ENCODE results near the gene ADAMTS8.
"Not testable (repeated sequence)": the region's sequence is repeated elsewhere in the genome, so short reads cannot be mapped to it uniquely, and the experiment has no call there.

The ADAMTS8 gene

GRCh38 chr11:130459521-130459920, 31.1 kb upstream of the ADAMTS8 start:
- DNase-seq = no peak

- DNase-seq = no peak
Observed at GRCh38 chr11:130458410-130458729, 30.0 kb upstream of the ADAMTS8 start.

DNA sequence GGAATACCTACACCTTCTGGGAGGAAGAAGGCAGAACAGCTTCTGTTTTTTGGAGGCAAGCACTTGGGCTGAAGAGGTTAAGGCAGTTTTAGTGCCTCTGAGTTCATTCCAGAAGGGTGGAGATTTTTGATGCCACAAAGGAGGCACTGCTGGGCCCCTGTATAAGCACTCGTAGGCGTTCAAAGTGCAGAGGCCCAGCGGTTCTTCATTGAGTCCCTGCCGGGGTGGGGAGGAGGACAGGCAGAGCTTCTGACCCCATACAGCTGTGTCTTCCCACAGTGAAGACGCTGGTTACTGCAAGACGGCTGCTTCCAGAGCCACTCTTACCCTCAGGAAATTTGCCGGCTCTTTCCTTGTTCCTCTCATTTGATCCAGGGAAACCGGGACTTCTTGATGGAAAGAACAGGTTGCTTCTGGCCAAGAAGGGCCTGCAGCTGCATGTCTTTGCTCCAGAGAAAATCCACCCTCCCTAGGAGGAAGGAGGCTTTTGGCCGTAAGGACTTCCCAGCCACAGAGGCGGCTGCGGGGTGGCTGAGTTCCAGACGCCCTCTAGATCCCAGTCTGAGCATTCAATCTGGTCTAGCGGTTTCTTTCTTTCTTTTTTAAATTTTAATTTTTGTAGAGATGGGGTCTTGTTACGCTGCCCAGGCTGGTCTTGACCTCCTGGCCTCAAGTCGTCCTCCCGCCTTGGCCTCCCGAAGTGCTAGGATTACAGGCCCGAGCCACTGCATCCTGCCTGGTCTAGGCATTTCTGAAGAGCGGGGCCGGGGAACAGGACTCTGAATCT, 29.4 kb upstream of the ADAMTS8 start:
- DNase-seq = no peak

DNA sequence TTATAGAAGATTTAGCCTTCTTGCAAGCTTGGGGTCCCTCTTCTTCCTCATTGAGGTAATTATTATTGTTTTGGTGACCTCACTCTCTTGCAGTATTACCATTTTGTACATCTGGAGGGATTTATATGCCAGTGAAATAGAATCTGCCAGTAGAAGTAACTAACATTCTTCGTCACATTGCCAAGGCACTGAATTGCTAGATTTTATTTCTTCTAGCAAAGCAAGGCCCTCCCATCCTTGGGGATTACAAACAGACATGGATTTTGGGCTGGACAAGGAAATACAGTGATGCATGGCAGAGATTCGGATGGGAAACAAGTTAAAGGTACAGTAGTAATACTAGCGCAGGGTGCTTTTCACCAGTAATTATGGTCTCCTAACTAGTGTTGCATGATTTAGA, 27.9 kb upstream of the ADAMTS8 start:
- DNase-seq = no peak

GRCh38 chr11:130455483-130456127, 27.2 kb upstream of the ADAMTS8 start:
- DNase-seq = no peak

GRCh38 chr11:130454491-130455252, 26.3 kb upstream of the ADAMTS8 start:
- no peak for DNase-seq

- DNase-seq = no peak
Observed at GRCh38 chr11:130452940-130453339, 24.5 kb upstream of the ADAMTS8 start.

DNA sequence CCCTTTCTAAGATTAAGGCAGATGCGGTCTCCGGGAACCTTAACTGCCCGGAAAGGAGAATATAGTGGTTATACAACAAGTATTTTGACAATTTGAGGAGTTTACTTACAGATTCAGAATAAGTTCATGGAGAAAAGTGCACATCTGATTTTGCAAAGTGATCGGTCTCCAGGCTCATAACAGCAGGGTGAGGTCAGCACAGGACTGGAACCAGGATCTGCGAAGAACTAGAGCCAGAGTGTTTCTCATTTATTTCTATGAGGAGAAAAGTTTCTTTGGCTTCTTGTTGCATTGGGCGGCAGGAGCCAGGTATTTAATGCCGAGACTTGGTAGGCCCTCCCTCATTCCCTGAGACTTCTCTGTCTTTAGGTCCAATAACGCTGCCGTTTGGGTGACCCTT, 23.8 kb upstream of the ADAMTS8 start:
- no peak for DNase-seq

DNA sequence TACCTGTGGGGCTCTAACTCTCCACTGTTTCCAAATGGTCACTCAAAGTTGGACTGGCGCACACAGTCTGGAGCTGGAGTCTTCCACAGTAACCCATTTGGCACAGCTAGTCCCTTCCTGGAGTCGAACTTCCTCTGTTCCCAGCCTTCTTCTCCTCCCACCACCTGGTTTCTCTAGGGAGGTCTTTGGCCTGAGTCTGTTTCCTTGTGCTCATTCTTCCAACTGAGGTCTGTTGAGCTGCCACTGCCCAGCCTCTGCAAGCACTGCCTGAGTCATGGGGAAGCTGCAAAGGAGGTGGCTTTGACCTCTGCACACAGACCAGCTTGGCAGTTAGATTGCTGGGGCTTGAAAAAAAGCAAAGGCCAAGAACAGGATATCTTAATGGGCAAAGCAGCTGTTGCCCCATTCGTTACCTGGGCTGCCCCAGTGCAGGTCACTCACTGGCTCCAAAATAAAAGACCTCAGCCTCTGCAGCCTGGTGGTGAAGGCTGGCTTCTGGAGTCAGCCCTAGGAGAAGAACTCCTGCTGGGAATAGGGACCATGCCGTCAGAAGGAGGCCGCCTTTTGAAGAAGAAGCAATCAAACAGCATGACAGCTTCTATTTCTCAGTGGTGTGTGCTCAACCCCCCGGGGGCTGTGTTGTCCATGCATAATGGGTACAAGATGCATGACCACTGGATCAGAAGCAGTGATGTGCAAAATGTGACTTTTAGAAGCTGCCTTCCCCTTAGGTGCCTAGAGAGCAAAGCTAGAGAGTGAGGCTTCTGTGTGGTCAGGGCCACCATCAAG, 23.0 kb upstream of the ADAMTS8 start:
- no peak for DNase-seq

- DNase-seq = no peak
Observed at GRCh38 chr11:130449996-130450769, 21.8 kb upstream of the ADAMTS8 start.

DNA sequence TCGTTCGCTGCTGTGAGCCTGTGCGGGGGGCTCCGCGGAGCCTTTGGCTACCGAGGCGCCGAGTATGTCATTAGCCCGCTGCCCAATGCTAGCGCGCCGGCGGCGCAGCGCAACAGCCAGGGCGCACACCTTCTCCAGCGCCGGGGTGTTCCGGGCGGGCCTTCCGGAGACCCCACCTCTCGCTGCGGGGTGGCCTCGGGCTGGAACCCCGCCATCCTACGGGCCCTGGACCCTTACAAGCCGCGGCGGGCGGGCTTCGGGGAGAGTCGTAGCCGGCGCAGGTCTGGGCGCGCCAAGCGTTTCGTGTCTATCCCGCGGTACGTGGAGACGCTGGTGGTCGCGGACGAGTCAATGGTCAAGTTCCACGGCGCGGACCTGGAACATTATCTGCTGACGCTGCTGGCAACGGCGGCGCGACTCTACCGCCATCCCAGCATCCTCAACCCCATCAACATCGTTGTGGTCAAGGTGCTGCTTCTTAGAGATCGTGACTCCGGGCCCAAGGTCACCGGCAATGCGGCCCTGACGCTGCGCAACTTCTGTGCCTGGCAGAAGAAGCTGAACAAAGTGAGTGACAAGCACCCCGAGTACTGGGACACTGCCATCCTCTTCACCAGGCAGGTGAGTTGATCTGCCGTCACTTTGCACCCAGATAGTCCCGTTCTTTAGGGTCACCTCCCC, 21.0 kb upstream of the ADAMTS8 start:
- no peak for DNase-seq

DNA sequence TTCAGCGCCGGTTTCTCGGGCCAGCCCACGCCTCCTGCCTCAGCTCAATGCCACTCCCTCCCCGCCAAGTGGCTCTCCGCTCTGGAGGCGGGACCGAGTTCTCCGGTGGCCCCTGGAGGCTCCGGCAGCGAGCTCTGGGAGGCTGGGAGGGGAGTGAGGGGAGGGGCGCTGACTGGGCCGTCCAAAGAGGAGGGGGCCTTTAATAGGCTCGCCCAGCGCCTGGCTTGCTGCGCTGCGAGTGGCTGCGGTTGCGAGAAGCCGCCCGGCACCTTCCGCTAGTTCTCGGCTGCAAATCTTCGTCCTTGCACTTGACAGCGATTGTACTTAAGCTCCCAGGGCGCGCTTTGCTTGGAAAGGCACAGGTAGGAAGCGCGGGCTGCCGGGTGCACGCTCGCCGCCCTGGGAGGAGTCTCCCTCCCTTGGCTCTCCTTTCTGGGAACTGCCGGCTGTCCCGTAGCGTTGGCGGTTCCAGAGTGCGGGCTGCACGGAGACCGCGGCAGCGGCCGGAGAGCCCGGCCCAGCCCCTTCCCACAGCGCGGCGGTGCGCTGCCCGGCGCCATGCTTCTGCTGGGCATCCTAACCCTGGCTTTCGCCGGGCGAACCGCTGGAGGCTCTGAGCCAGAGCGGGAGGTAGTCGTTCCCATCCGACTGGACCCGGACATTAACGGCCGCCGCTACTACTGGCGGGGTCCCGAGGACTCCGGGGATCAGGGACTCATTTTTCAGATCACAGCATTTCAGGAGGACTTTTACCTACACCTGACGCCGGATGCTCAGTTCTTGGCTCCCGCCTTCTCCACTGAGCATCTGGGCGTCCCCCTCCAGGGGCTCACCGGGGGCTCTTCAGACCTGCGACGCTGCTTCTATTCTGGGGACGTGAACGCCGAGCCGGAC, 20.3 kb upstream of the ADAMTS8 start, which contains the start of gene ADAMTS15:
Gene ADAMTS15 (plus strand): TSS at position 230 of the 894 bp plus-strand sequence. CDS start 329 bp downstream, at position 559.
- no peak for DNase-seq

DNA sequence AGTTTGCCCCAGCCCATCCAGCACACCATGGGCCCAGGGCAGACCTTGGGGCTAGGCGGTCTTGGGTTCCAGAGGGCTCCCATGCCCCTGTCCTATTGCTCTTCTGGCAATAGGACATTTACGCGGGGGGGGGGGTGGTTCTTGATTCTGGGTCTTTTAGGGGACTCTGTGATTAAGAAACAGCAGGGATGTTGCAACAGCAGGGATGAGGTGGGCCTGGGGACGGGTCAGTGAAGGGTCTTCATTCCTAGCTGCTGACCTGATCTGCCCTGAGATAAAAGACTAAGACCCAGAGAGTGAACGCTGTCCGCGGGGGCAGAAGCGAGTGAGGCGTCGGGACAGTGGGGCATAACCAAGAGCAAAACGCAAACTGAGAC, 19.6 kb upstream of the ADAMTS8 start:
- no peak for DNase-seq

GRCh38 chr11:130445788-130446187, 17.4 kb upstream of the ADAMTS8 start:
- no peak for DNase-seq

DNA sequence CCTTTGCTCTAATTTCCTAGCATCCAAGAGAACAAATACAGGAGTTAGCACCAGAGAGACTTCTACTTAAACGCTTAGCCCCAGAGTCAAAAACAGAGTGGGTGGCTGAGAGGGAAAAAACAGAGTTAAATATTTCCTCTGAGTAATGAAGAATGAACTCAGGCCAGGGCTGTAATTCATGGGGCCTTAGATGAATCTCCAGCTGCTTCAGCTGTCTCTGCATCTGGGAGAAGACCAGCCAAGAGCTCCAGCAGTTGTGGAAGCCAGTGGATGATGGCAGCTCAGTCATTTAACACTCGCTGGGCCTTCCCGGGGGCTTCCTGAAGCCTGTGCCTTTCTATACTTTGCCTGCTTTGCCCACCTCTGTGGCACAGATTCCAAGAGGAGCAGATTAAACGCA, 14.3 kb upstream of the ADAMTS8 start:
- no peak for DNase-seq

GRCh38 chr11:130441719-130442118, 13.3 kb upstream of the ADAMTS8 start:
- no peak for DNase-seq

GRCh38 chr11:130439876-130440275, 11.5 kb upstream of the ADAMTS8 start:
- no peak for DNase-seq

DNA sequence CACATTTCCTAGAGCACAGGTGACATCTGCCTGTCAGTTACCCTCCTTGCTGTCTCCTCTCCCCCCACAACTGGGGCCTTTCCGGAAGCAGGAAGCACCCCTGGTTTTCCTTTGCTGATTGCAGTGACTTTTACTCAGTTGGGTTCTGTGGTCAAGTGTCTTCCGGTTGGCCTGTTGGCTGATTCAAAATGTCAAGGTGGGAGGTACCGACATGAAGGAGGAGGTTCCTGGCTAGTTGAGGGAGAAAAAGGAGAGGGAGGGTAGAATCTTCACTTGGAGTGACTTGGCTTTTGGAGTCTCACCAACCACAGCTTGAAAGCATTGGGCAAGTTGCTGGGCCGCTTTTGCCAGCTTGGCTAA, 10.7 kb upstream of the ADAMTS8 start:
- DNase-seq = no peak

DNA sequence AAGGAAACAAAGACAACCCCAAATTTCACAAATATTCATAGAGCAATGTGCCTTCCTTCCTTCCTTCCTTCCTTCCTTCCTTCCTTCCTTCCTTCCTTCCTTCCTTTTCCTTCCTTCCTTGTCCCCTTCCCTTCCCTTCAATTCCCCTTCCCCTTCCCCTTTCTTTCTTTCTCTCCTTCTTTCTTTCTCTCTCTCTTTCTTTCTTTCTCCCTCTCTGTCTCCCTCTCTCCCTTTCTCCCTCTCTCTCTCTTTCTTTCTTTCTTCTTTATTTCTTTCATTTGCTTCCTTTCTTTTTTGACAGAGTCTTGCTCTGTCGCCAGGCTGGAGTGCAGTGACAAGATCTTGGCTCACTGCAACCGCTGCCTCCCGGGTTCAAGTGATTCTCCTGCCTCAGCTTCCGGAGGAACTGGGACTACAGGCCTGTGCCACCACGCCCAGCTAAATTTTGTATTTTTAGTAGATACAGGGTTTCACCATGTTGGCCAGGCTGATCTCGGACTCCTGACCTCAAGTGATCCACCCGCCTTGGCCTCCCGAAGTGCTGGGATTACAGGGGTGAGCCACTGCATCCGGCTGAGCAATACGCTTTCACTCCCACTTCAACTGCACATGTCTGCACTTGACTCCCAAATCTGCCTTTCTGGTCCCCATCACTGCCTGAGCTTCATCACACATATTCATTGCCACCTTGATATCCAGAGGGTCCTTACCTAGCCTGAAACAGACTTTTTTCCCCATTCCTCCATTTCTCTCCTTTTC, 10.2 kb upstream of the ADAMTS8 start:
- not testable (repeated sequence) for DNase-seq

DNA sequence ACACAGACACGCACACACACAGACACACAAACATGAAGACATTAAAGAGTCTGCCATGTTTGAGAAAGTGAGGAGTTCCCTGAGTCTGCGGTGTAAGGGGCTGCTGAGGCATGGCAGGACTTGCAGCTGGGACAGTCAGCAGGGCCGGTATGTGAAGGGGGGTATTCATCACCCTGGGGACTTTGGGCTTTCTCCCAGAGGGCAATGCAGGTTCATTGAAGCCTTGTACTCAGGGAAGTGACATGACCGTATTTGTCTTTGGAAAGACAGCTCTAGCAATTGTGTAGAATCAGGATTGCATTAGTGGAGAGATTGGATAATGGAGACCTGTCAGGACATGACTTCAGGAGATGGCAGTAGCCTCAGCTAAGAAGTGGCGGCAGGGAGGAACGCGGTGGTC, 9.4 kb upstream of the ADAMTS8 start:
- DNase-seq = no peak
